ENCODE results near the gene RASSF7. TPM values are rescaled to one million over a fixed set of nuclear protein-coding genes. Genes with fewer than 3 reads are reported as not detected.

Gene RASSF7
- total and polyA plus RNA-seq, 11 donors, result 1.1 to 15.5 (median 5.7) TPM

DNA sequence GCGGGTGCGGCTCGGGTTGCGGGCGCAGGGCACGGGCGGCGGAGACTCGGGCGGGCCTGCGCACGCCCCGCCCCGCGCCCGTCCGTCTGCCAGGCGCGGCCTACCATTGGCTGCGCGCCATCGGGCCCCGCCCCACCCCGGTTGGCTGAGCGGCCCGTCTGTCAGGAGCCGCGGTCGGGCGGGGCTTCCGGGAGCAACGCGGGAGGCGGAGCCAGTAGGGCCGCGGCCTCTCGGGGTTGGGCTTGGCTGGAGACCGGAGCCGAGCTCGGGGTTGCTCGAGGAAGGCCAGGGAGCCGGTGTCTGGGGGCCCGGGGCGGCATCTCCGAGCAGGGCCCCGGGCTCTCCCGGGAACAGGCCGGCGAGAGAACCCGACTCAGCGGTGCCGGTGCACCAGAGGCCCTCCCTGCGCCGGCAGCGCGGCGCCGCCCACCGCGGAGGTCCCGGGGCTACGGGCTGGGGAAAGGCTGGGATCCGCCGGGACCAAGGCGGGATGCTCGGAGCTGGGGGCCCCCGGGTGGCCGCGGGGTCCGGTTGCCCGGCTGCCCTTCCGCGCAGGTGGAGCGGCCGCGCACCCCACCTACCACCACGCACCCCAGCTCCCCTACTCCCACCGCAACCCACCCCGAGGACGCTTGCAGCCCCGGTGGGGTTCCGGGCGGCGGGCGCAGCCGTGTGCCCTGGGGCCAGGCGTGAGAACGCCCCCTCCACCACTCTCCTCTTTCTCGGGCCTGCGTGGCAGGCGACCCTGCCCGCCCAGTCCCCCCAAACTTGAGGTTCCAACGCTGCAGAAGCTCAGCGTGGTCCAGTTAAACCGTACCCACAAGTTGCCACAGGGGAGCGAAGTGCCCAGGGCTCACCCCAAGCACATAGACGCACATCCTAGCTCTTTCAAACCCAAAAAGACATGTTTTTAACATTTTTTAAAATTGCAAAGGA is 25.0 kb upstream of the RASSF7 start, which contains the start of gene HRAS:
HRAS (minus strand) TSS at position 58 of the 936 bp plus-strand sequence.
- peaks cover 3 to 19% (median 9%) of the 10 kb centered on the region in 9 donors for H3K27me3 ChIP-seq
- H3K9me3 ChIP-seq, result no peaks in the 10 kb centered on the region
- peaks cover 0 to 29% (median 20%) of the 10 kb centered on the region in 9 donors for H3K36me3 ChIP-seq
- DNase-seq, result peak; percentile 94 to 98 (median 95)
- intact Hi-C loops (cut with DNase I), result no loop called here
- peak within 1 kb of the TSS; percentile 40 to 92 (median 80) for H3K27ac ChIP-seq
- H3K4me3 ChIP-seq, result peak within 1 kb of the TSS; percentile 68 to 99 (median 86)
- WGBS, 4 donors, result 2 to 13% (median 5%) methylated on average over 27 to 97 of the region's 97 CpGs
- peak; percentile 93 to 96 (median 94) for ATAC-seq
- H3K4me1 ChIP-seq, result peaks cover 9 to 50% (median 32%) of the 10 kb centered on the region in 12 donors
- TF ChIP-seq, protein P1, sequence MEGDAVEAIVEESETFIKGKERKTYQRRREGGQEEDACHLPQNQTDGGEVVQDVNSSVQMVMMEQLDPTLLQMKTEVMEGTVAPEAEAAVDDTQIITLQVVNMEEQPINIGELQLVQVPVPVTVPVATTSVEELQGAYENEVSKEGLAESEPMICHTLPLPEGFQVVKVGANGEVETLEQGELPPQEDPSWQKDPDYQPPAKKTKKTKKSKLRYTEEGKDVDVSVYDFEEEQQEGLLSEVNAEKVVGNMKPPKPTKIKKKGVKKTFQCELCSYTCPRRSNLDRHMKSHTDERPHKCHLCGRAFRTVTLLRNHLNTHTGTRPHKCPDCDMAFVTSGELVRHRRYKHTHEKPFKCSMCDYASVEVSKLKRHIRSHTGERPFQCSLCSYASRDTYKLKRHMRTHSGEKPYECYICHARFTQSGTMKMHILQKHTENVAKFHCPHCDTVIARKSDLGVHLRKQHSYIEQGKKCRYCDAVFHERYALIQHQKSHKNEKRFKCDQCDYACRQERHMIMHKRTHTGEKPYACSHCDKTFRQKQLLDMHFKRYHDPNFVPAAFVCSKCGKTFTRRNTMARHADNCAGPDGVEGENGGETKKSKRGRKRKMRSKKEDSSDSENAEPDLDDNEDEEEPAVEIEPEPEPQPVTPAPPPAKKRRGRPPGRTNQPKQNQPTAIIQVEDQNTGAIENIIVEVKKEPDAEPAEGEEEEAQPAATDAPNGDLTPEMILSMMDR (IDR thresholded peaks at IDR 0.05), result no peak
- TF ChIP-seq POLR2A (IDR thresholded peaks at IDR 0.05), result peak in 1 of 2 donors; percentile 92

DNA sequence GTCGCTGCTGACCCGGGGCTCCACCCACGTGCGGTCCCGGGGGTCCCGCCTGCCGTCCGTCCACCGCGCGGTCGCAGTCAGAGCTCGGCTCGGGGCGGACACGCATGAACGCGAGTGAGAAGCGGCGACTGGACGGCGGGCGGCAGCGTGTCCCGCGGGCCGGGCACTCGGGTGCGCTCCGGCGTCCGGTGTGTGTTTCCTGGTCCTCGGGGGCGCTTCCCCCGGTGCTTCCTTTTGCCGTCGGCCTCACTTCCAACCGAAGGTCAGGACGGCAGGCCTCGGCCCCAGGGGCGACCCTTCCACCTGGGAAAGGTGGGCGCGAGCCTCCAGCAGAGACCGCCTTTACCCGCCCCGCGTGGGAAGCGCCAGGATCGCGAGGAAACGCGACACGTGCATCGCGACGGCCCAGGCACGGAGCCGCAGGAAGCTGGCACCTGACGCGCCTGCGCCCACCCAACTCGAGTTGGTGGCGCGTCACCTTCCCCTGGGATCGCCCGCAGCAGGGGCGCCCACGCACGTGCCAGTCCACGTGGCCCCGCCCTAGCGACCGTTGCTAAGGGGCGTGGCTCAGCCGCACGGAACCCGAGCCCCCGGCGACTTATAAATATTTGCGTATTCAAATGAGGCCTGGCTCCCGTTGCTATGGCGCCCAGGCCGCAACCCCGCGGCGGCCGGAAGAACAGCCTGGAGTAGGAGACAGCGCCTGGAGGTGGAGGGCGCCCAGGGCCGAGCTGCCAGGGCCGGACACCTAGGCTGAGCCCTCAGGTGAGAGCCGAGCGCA is 23.7 kb upstream of the RASSF7 start, which contains the start of gene LRRC56:
LRRC56 (plus strand) TSS at position 687 of the 781 bp plus-strand sequence. CDS start 3,158 bp downstream, outside the sequence.
- Histone ChIP-seq H3K4me3 (peak within 1 kb of the TSS; percentile 8 to 99 (median 79)), H3K36me3 (peaks cover 0 to 19% (median 16%) of the 10 kb centered on the region in 9 donors), H3K4me1 (peaks cover 9 to 50% (median 32%) of the 10 kb centered on the region in 12 donors), H3K27me3 (peaks cover 3 to 19% (median 9%) of the 10 kb centered on the region in 9 donors), H3K9me3 (no peaks in the 10 kb centered on the region), H3K27ac (peak within 1 kb of the TSS in 2 of 12 donors; percentile 2 to 84)
- intact Hi-C loops (cut with DNase I), result no loop called here
- whole genome bisulfite sequencing, 4 donors, result 3% methylated on average over 49 to 93 of the region's 93 CpGs
- TF ChIP-seq, protein P1 (IDR thresholded peaks at IDR 0.05), result no peak
- TF ChIP-seq POLR2A (IDR thresholded peaks at IDR 0.05), result no peak
- DNase-seq, result peak; percentile 68 to 90 (median 74)
- peak in 3 of 4 donors; percentile 3 to 26 (median 10) for ATAC-seq

DNA sequence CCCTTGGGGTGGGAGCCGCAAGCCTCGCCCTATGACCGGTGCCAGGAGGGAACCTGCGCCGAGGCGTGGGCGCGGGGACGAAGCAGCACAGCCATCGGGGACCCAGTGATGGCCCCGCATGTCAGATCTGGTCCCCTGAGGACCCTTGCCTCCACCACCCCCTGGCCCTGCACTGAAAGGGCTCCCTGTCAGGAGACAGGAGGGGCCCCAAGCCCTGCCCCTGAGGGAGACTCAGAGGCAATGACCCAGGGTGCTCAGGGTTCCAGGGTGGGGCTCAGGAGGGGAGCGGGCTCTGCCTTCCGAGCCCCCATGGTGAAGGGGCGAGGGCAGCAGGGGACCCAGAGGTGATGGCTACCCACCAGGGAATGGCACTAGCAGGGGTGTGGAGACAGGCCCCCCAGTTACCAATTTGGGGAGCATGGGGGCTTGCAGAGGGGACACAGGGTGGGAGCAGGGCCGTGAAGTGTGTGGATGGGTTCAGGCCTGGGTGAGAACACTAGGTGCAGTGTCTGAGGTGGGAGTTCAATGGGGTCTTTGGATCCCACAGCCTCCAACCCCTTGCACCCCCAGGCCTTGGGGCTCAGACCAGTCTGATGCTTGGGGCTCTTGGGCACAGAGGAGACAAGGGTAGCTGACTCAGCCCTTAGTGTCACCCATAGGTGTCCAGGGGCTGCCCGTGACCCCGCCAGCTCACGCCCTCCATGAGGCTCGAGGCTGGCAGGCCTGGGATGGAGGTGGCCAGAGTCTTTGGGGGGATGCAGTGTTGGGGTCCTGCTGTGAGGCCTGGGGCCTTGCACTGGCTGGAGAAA is 22.9 kb upstream of the RASSF7 start:
- ATAC-seq, result no peak
- peaks cover 0 to 11% (median 8%) of the 10 kb centered on the region in 9 donors for H3K36me3 ChIP-seq
- no peak overlapping the region for H3K27ac ChIP-seq
- TF ChIP-seq, protein P1 (IDR thresholded peaks at IDR 0.05), result no peak
- TF ChIP-seq POLR2A (IDR thresholded peaks at IDR 0.05), result no peak
- H3K27me3 ChIP-seq, result peaks cover 3 to 19% (median 9%) of the 10 kb centered on the region in 9 donors
- peak overlapping the region in 11 of 12 donors; percentile 8 to 99 (median 78) for H3K4me3 ChIP-seq
- H3K9me3 ChIP-seq, result no peaks in the 10 kb centered on the region
- H3K4me1 ChIP-seq, result peaks cover 9 to 42% (median 32%) of the 10 kb centered on the region in 12 donors
- peak in 3 of 5 donors; percentile 4 to 54 (median 17) for DNase-seq
- intact Hi-C loops (cut with DNase I), result no loop called here
- WGBS, 4 donors, result 51 to 96% (median 75%) methylated on average over 2 to 19 of the region's 19 CpGs
